HG03280 (cell line): ENCODE results near the gene PSME3IP1.
A peak's percentile ranks its signal among the peaks of the same experiment; 100 is the strongest.
"Not testable (repeated sequence)": the region's sequence is repeated elsewhere in the genome, so short reads cannot be mapped to it uniquely, and the experiment has no call there.

Source experiments
- ATAC-seq: cut with Tn5 transposase; IDR thresholded peaks from one replicate; pipeline ENCODE4 v1.9.1; 2021; ENCODE audit warnings: mild to moderate bottlenecking, moderate library complexity; ENCODE audit not compliant: unreplicated experiment

PSME3IP1 gene, protein sequence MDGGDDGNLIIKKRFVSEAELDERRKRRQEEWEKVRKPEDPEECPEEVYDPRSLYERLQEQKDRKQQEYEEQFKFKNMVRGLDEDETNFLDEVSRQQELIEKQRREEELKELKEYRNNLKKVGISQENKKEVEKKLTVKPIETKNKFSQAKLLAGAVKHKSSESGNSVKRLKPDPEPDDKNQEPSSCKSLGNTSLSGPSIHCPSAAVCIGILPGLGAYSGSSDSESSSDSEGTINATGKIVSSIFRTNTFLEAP

DNA sequence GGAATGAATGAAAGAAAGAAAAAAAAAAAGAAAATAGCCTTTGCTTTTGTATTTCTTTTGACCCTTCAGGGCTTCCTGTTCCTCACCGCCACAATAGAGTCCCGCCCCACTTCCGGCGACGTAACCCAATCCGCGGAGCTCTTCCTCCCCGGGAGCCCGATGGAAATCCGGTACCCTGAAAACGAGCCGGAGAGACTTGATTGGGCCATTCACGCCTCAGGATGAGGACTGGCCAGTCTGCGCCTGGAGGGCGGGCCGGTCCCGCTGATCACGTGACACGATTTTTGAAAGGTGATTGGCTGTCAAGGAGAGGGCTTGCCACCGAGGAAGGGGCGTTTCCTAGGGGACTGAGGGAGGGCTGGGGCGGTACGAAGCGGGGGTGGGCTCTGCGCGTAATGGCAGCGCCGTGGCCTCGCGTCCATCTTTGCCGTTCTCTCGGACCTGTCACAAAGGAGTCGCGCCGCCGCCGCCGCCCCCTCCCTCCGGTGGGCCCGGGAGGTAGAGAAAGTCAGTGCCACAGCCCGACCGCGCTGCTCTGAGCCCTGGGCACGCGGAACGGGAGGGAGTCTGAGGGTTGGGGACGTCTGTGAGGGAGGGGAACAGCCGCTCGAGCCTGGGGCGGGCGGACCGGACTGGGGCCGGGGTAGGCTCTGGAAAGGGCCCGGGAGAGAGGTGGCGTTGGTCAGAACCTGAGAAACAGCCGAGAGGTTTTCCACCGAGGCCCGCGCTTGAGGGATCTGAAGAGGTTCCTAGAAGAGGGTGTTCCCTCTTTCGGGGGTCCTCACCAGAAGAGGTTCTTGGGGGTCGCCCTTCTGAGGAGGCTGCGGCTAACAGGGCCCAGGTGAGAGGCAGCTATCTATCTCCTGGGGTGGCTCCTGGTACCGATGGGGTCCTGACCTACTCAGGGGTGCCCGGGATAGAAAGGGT, at the start of gene PSME3IP1, which contains the start of gene RSPRY1:
PSME3IP1 (minus strand) TSS at position 95 of the 927 bp plus-strand sequence. CDS start 12,185 bp downstream, outside the sequence.
RSPRY1 (plus strand) TSS at position 385 of the 927 bp plus-strand sequence. CDS start 18,330 bp downstream, outside the sequence.
- ATAC-seq, result peak; percentile 85

GRCh38 chr16:57235128-57236021, 49.5 kb upstream of the PSME3IP1 start:
- no peak for ATAC-seq

- ATAC-seq, result no peak
Measured at GRCh38 chr16:57234707-57235092, 48.9 kb upstream of the PSME3IP1 start.

DNA sequence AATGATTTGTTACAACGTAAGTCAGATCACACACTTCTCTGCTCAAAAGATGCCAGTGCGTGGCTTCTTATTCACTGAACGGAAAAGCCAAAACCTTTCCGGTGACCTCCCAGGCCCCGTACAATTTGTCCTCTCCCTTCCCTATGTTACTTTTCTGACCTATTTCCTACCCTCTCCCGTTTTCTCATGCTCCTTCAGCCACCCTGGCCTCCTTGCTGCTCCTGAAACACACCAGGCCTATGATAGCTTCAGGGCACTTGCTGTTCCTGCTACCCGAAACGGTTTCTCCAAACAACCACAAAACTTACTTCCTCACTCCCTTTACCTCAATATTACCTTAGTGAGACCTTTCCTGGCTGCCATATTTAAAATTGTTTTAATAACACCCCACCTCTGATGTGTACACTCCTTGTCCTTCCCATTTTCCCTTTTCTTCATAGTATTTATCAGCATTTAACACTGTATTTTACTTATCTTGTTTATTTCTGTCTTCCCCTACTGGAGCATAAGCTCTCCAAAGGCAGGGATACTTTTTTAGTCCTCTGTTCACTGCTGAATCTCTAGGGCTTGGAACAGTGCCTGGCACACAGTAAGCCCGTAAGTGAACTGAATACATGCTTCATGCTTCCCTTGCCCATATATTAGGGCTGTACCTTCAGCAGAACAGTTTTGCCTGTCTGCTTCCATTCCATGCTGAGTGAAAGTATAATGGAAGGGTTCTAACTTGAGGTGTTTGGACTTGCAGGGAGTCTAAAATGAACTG, 48.3 kb upstream of the PSME3IP1 start:
- no peak for ATAC-seq

DNA sequence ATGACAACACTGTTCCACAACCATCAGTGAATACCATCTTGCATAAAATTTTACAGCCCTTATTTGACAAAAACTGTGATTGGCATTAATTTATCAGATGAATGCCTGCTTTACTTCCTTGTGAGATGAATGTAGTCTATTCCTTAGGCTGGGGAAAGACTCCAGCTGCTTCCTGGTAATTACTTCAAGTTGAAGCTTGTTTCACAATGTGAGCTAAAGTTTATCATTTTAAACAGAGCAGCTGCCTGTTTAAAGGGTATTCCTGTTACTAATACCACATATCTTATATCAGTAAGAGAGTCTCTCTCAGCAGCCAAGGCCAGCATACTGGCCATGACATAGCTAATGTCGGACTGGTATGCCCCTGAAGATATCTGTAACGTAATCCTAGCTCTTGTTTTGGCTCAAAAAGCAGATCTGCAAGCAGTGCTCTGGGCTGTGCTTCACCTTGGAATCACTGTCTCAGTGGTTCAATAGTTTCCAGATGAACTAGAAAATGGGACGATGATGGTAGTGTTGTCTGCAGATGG, 46.0 kb upstream of the PSME3IP1 start:
- ATAC-seq, result no peak

DNA sequence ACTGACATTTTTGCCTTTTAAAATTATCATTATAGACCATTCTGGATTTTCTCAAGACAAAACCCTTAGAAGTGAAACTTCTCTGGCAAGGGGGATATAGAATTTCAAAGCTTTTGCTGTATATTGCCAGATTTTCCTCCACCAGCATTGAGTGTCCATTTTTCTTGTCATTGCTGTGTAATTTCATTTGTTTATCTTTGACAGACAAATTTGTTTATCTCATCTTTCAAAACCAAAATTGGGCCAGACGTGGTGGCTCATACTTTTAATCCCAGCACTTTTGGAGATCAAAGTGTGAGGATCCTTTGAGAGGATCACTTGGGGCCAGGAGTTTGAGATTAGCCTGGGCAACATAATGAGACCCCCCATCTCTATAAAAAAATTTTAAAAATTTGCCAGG, 43.2 kb upstream of the PSME3IP1 start:
- ATAC-seq, result no peak

GRCh38 chr16:57226701-57227621, 41.1 kb upstream of the PSME3IP1 start:
- ATAC-seq, result no peak

GRCh38 chr16:57225978-57226377, 40.1 kb upstream of the PSME3IP1 start:
- ATAC-seq, result no peak

DNA sequence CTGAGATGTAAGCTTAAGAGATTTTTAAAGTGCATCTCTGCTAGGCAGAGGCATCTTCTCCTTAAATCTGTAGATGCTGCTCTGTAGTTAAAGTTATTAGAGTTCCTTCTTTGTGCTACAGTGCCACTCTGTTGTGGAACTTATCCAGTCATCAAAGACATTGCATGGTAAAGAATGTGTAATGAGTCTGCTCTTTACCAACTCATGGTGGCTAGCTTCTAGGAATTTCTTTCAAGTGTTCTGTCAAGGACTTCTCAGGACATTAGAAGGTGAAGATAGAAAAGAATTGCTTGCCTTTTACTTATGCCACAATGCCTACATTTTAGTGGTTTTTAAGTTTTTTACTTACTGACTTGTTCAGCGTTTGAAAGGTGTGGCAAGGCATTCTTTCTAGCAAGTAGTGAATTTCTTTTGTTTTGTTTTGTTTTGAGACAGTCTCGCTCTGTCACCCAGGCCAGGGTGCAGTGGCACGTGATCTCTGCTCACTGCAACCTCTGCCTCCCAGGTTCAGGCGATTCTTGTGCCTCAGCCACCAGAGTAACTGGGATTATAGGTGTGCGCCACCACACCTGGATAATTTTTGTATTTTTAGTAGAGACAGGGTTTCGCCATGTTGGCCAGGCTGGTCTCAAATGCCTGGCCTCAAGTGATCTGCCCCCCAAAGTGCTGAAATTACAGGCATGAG, 39.0 kb upstream of the PSME3IP1 start:
- no peak for ATAC-seq

DNA sequence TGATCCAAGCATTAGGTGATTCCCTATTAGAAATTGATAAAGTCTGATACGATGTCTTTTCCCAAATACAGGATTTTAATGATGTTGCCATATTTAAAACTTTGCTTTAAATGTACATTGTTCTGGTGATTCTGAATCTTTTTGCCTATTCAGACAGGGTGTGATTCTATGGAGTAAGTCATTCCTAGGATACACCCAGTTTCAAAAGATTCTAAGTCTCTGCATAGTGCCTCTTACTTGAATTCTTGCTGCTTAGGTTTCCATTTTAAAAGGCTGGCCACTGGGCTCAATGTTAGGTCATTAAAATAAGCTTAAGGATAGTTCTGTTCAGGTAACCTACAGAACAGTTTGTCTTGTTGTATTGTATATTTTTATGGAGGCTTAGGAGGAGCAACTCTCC, 37.2 kb upstream of the PSME3IP1 start:
- no peak for ATAC-seq

DNA sequence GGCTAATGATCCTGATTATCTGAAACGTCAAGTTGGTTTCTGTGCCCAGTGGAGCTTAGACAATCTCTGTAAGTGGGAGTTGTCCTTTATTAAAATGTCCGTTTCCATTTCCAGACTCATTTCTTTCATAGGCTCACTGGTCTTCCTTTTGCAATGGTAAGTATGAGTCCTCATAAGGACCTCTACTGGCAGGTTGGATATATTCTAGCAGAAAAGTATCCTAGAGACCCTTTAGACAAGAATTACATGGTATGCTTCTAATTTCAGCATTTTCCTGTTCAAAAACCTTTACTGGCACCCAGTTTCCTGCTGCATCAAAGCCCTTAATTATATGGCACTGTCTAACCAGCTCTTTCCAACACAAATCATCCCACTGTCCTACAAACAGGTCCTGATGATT, 31.1 kb upstream of the PSME3IP1 start:
- ATAC-seq, result no peak

- no peak for ATAC-seq
Measured at GRCh38 chr16:57213462-57213861, 27.6 kb upstream of the PSME3IP1 start.

- ATAC-seq, result no peak
Measured at GRCh38 chr16:57209780-57210179, 23.9 kb upstream of the PSME3IP1 start.

- ATAC-seq, result no peak
Measured at GRCh38 chr16:57208926-57209325, 23.1 kb upstream of the PSME3IP1 start.

DNA sequence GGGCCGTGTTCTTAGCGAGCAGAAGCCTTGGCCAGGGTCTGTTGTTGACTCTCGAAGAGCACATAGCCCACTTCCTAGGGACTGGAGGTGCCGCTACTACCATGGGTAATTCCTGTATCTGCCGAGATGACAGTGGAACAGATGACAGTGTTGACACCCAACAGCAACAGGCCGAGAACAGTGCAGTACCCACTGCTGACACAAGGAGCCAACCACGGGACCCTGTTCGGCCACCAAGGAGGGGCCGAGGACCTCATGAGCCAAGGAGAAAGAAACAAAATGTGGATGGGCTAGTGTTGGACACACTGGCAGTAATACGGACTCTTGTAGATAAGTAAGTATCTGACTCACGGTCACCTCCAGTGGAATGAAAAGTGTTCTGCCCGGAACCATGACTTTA, 18.8 kb upstream of the PSME3IP1 start:
- ATAC-seq, result no peak

DNA sequence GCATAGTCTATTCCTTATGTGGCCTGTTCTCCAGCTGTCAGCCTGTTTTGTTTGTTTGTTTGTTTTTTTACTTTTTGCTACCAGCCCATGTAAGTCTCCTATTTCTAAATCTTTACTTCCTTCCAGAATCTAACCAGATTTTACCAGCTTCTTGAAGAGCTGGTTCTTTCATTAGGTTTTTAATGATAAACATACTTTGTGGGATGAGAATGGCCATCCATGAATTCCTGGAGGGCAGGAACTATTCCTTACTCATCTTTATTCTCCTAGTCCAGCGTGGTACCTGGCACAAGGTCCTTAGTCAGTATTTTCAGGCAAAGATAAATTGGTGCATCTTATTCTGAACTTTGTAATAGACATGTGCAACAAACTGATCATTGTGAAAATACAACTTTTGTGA, 17.6 kb upstream of the PSME3IP1 start:
- ATAC-seq, result no peak

- ATAC-seq, result no peak
Measured at GRCh38 chr16:57202095-57202886, 16.5 kb upstream of the PSME3IP1 start.

DNA sequence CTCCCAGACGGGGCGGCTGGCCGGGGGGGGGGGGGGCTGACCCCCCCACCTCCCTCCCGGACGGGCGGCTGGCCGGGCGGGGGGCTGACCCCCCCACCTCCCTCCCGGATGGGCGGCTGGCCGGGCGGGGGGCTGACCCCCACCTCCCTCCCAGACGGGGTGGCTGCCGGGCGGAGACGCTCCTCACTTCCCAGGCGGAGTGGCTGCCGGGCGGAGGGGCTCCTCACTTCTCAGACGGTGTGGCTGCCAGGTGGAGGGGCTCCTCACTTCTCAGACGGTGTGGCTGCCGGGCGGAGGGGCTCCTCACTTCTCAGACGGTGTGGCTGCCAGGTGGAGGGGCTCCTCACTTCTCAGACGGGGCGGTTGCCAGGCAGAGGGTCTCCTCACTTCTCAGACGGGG, 15.1 kb upstream of the PSME3IP1 start:
- not testable (repeated sequence) for ATAC-seq
